ENCODE measurements around the gene PARN.

GRCh38 chr16:14428043-14428442 lies 202.0 kb downstream of the PARN start:
- TF ChIP-seq ZNF239 (tag by site-specific recombination; IDR thresholded peaks at IDR 0.05) (no peak), ZNF629 (tag by site-specific recombination; IDR thresholded peaks at IDR 0.05) (no peak), SP3 (tag by site-specific recombination; IDR thresholded peaks at IDR 0.05) (no peak), SP2 (tag by site-specific recombination; IDR thresholded peaks at IDR 0.05) (no peak)
- TF ChIP-seq, protein P1, sequence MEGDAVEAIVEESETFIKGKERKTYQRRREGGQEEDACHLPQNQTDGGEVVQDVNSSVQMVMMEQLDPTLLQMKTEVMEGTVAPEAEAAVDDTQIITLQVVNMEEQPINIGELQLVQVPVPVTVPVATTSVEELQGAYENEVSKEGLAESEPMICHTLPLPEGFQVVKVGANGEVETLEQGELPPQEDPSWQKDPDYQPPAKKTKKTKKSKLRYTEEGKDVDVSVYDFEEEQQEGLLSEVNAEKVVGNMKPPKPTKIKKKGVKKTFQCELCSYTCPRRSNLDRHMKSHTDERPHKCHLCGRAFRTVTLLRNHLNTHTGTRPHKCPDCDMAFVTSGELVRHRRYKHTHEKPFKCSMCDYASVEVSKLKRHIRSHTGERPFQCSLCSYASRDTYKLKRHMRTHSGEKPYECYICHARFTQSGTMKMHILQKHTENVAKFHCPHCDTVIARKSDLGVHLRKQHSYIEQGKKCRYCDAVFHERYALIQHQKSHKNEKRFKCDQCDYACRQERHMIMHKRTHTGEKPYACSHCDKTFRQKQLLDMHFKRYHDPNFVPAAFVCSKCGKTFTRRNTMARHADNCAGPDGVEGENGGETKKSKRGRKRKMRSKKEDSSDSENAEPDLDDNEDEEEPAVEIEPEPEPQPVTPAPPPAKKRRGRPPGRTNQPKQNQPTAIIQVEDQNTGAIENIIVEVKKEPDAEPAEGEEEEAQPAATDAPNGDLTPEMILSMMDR (tag by site-specific recombination; IDR thresholded peaks at IDR 0.05): no peak
- TF ChIP-seq, protein P2, sequence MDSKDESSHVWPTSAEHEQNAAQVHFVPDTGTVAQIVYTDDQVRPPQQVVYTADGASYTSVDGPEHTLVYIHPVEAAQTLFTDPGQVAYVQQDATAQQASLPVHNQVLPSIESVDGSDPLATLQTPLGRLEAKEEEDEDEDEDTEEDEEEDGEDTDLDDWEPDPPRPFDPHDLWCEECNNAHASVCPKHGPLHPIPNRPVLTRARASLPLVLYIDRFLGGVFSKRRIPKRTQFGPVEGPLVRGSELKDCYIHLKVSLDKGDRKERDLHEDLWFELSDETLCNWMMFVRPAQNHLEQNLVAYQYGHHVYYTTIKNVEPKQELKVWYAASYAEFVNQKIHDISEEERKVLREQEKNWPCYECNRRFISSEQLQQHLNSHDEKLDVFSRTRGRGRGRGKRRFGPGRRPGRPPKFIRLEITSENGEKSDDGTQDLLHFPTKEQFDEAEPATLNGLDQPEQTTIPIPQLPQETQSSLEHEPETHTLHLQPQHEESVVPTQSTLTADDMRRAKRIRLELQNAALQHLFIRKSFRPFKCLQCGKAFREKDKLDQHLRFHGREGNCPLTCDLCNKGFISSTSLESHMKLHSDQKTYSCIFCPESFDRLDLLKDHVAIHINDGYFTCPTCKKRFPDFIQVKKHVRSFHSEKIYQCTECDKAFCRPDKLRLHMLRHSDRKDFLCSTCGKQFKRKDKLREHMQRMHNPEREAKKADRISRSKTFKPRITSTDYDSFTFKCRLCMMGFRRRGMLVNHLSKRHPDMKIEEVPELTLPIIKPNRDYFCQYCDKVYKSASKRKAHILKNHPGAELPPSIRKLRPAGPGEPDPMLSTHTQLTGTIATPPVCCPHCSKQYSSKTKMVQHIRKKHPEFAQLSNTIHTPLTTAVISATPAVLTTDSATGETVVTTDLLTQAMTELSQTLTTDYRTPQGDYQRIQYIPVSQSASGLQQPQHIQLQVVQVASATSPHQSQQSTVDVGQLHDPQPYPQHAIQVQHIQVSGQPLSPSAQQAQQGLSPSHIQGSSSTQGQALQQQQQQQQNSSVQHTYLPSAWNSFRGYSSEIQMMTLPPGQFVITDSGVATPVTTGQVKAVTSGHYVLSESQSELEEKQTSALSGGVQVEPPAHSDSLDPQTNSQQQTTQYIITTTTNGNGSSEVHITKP (tag by site-specific recombination; IDR thresholded peaks at IDR 0.05): no peak

All from HEK293 (cell line).